ENCODE data around the gene UVRAG.
"Not testable (repeated sequence)": the region's sequence is repeated elsewhere in the genome, so short reads cannot be mapped to it uniquely, and the experiment has no call there.

UVRAG gene

GRCh38 chr11:75869661-75870455, 54.8 kb downstream of the UVRAG start:
- no peak for DNase-seq (ENCODE audit: low read depth, low spot score)

GRCh38 chr11:75872887-75873416, 57.9 kb downstream of the UVRAG start:
- no peak for DNase-seq (ENCODE audit: low read depth, low spot score)
- no peak overlapping the region for H3K27ac ChIP-seq

More at GRCh38 chr11:75869661-75870455, 54.8 kb downstream of the UVRAG start:
- H3K27ac ChIP-seq: no peak overlapping the region

- H3K27ac ChIP-seq: no peak overlapping the region
- no peak for DNase-seq (ENCODE audit: low read depth, low spot score)
Measured at GRCh38 chr11:75873417-75874221, 58.6 kb downstream of the UVRAG start.

- no peak overlapping the region for H3K27ac ChIP-seq
Measured at GRCh38 chr11:75874684-75875341, 59.8 kb downstream of the UVRAG start.

GRCh38 chr11:75877327-75877726, 62.3 kb downstream of the UVRAG start:
- DNase-seq (ENCODE audit: low read depth, low spot score); H3K27ac ChIP-seq: not testable (repeated sequence)

More at GRCh38 chr11:75874684-75875341, 59.8 kb downstream of the UVRAG start:
- no peak for DNase-seq (ENCODE audit: low read depth, low spot score)

- H3K27ac ChIP-seq: not testable (repeated sequence)
Measured at GRCh38 chr11:75877931-75878330, 62.9 kb downstream of the UVRAG start.

GRCh38 chr11:75878933-75879332, 63.9 kb downstream of the UVRAG start:
- H3K27ac ChIP-seq: no peak overlapping the region
- no peak for DNase-seq (ENCODE audit: low read depth, low spot score)

More at GRCh38 chr11:75877931-75878330, 62.9 kb downstream of the UVRAG start:
- not testable (repeated sequence) for DNase-seq (ENCODE audit: low read depth, low spot score)

- no peak overlapping the region for H3K27ac ChIP-seq
- no peak for DNase-seq (ENCODE audit: low read depth, low spot score)
Measured at GRCh38 chr11:75879737-75880136, 64.7 kb downstream of the UVRAG start.

GRCh38 chr11:75880343-75880742, 65.3 kb downstream of the UVRAG start:
- H3K27ac ChIP-seq; DNase-seq (ENCODE audit: low read depth, low spot score): not testable (repeated sequence)

GRCh38 chr11:75884321-75884720, 69.3 kb downstream of the UVRAG start:
- H3K27ac ChIP-seq: no peak overlapping the region
- DNase-seq (ENCODE audit: low read depth, low spot score): no peak

GRCh38 chr11:75888416-75888815, 73.4 kb downstream of the UVRAG start:
- H3K27ac ChIP-seq: no peak overlapping the region
- DNase-seq (ENCODE audit: low read depth, low spot score): no peak

- no peak for DNase-seq (ENCODE audit: low read depth, low spot score)
- no peak overlapping the region for H3K27ac ChIP-seq
Measured at GRCh38 chr11:75891947-75892739, 77.1 kb downstream of the UVRAG start.

- no peak for DNase-seq (ENCODE audit: low read depth, low spot score)
- H3K27ac ChIP-seq: no peak overlapping the region
Measured at GRCh38 chr11:75893251-75893650, 78.2 kb downstream of the UVRAG start.

- DNase-seq (ENCODE audit: low read depth, low spot score): no peak
- H3K27ac ChIP-seq: no peak overlapping the region
Measured at GRCh38 chr11:75894036-75894585, 79.1 kb downstream of the UVRAG start.

- no peak for DNase-seq (ENCODE audit: low read depth, low spot score)
- no peak overlapping the region for H3K27ac ChIP-seq
Measured at GRCh38 chr11:75896843-75897419, 81.9 kb downstream of the UVRAG start.

GRCh38 chr11:75898871-75899270, 83.9 kb downstream of the UVRAG start:
- no peak overlapping the region for H3K27ac ChIP-seq
- DNase-seq (ENCODE audit: low read depth, low spot score): no peak

- DNase-seq (ENCODE audit: low read depth, low spot score): no peak
- H3K27ac ChIP-seq: no peak overlapping the region
Measured at GRCh38 chr11:75899806-75900205, 84.8 kb downstream of the UVRAG start.

GRCh38 chr11:75900848-75901247, 85.8 kb downstream of the UVRAG start:
- DNase-seq (ENCODE audit: low read depth, low spot score): no peak
- no peak overlapping the region for H3K27ac ChIP-seq

GRCh38 chr11:75902631-75903030, 87.6 kb downstream of the UVRAG start:
- no peak for DNase-seq (ENCODE audit: low read depth, low spot score)
- no peak overlapping the region for H3K27ac ChIP-seq

All from epithelial cell of prostate (primary cell).